H1 (cell line): Measurements from ENCODE around the gene RGL3. TPM values are rescaled to one million over a fixed set of nuclear protein-coding genes. Genes with fewer than 3 reads are reported as not detected.

Experiments
- CTCF ChIA-PET: fragments of 300-600 bp; sonication (Branson Sonifier 250); formaldehyde crosslinking; loops from one replicate; lab custom pipeline; 2021; ENCODE audit not compliant: partially characterized antibody; lab: Charles Lee
- POLR2A ChIA-PET: fragments of 300-600 bp; sonication (Branson Sonifier 250); formaldehyde crosslinking; loops from one replicate; lab custom pipeline; 2021; ENCODE audit warnings: inconsistent platforms; ENCODE audit not compliant: partially characterized antibody; lab: Charles Lee
- DNase-seq, 2 experiments: peaks; one replicate each; pipeline versions ENCODE4 v3.0.0 to v3.0.0-alpha.2; 2010 to 2022; ENCODE audit warnings: low spot score in 2 of 2, low read depth in 1 of 2, mixed read lengths in 1 of 2
- FAIRE-seq: peaks from 2 replicates; lab custom pipeline; 2011; peaks lifted over from hg19 to GRCh38; lab: Jason Lieb, UNC
- H2AFZ ChIP-seq: 2 replicates; pipeline ENCODE4 v1.8.1; 2012; ENCODE audit warnings: low read length, inconsistent platforms
- H2AK5ac ChIP-seq: 2 replicates; pipeline ENCODE4 v1.6.1; 2013; ENCODE audit warnings: low read depth, low read length
- H2BK120ac ChIP-seq: replicated peaks from 2 replicates; pipeline ENCODE3; 2013; ENCODE audit warnings: low read depth, low read length, inconsistent platforms
- H2BK12ac ChIP-seq: 2 replicates; pipeline ENCODE4 v1.6.1; 2013; ENCODE audit warnings: low read depth, low read length
- H2BK15ac ChIP-seq: 2 replicates; pipeline ENCODE4 v1.6.1; 2013; ENCODE audit warnings: low read length
- H2BK20ac ChIP-seq: 2 replicates; pipeline ENCODE4 v1.6.1; 2013; ENCODE audit warnings: low read length
- H2BK5ac ChIP-seq: 2 replicates; pipeline ENCODE4 v1.6.1; 2013; ENCODE audit warnings: low read depth, low read length
- H3K14ac ChIP-seq: 2 replicates; pipeline ENCODE4 v1.6.1; 2013; ENCODE audit warnings: inconsistent platforms; ENCODE audit not compliant: insufficient read length
- H3K18ac ChIP-seq: 2 replicates; pipeline ENCODE4 v1.6.1; 2013; ENCODE audit warnings: low read length; ENCODE audit errors: extremely low read depth
- H3K23ac ChIP-seq: 2 replicates; pipeline ENCODE4 v1.6.1; 2013; ENCODE audit warnings: inconsistent platforms; ENCODE audit not compliant: insufficient read length
- H3K23me2 ChIP-seq: 2 replicates; pipeline ENCODE4 v1.6.1; 2013; ENCODE audit warnings: low read depth, low read length
- H3K27ac ChIP-seq: 2 replicates; pipeline ENCODE4 v1.6.1; 2011; ENCODE audit warnings: low read depth, low read length, inconsistent platforms
- H3K27me3 ChIP-seq, 4 experiments: replicated peaks in 1 of 4; 1 replicate in 1 of 4; 2 replicates in 3 of 4; pipeline versions ENCODE4 v1.6.1 to v1.8.1; 2011 to 2013; ENCODE audit warnings: low read length in 3 of 4, mild to moderate bottlenecking in 3 of 4, inconsistent platforms in 2 of 4, mixed read lengths in 2 of 4, moderate library complexity in 1 of 4; ENCODE audit not compliant: control insufficient read depth in 3 of 4, insufficient read depth in 3 of 4; ENCODE audit errors: extremely low read depth in 1 of 4
- H3K36me3 ChIP-seq, 4 experiments: 2 replicates each; pipeline versions ENCODE4 v1.6.1 to v1.8.1; 2011 to 2013; ENCODE audit warnings: mild to moderate bottlenecking in 4 of 4, low read length in 3 of 4, moderate library complexity in 2 of 4, control low read depth in 1 of 4, inconsistent platforms in 1 of 4; ENCODE audit not compliant: insufficient read depth in 4 of 4, control insufficient read depth in 2 of 4
- H3K4ac ChIP-seq: replicated peaks from 2 replicates; pipeline ENCODE3; 2013; ENCODE audit warnings: low read length, low read depth, mixed read lengths, inconsistent platforms; ENCODE audit not compliant: insufficient read length
- H3K4me1 ChIP-seq, 4 experiments: replicated peaks in 1 of 4; 1 replicate in 1 of 4; 2 replicates in 3 of 4; pipeline versions ENCODE4 v1.6.1 to v1.8.1; 2011 to 2013; ENCODE audit warnings: low read length in 3 of 4, inconsistent platforms in 2 of 4, mixed read lengths in 1 of 4; ENCODE audit not compliant: insufficient read depth in 4 of 4, control insufficient read depth in 3 of 4
- H3K4me2 ChIP-seq, 2 experiments: 2 replicates each; pipeline versions ENCODE4 v1.6.1 to v1.8.1; 2011 to 2013; ENCODE audit warnings: low read depth in 2 of 2, low read length in 2 of 2, control low read depth in 1 of 2, inconsistent platforms in 1 of 2, mild to moderate bottlenecking in 1 of 2; ENCODE audit not compliant: insufficient read depth in 1 of 2
- H3K4me3 ChIP-seq, 4 experiments: fragments of 200-600, 300-600 bp in 1 of 4; sonication (generic), shearing (Covaris generic), sonication (Bioruptor Twin) in 1 of 4; 2 replicates each; pipeline versions ENCODE4 v1.5.1 to v1.8.1; 2011 to 2016; ENCODE audit warnings: low read length in 4 of 4, low read depth in 3 of 4, control low read depth in 2 of 4, inconsistent platforms in 2 of 4, mild to moderate bottlenecking in 2 of 4, mixed read lengths in 1 of 4, moderate library complexity in 1 of 4; ENCODE audit not compliant: insufficient read depth in 2 of 4; ENCODE audit errors: extremely low read depth in 1 of 4
- H3K56ac ChIP-seq: replicated peaks from 2 replicates; pipeline ENCODE3; 2013; ENCODE audit warnings: low read depth, mild to moderate bottlenecking, mixed read lengths, low read length, inconsistent platforms; ENCODE audit not compliant: insufficient read length
- H3K79me1 ChIP-seq: 2 replicates; pipeline ENCODE4 v1.6.1; 2013; ENCODE audit warnings: low read depth, low read length, control low read depth
- H3K79me2 ChIP-seq, 2 experiments: 2 replicates each; pipeline versions ENCODE4 v1.6.1 to v1.8.1; 2012 to 2013; ENCODE audit warnings: low read length in 2 of 2, mild to moderate bottlenecking in 2 of 2, inconsistent platforms in 1 of 2; ENCODE audit not compliant: insufficient read depth in 2 of 2, control insufficient read depth in 1 of 2
- H3K9ac ChIP-seq, 4 experiments: replicated peaks in 1 of 4; 1 replicate in 1 of 4; 2 replicates in 3 of 4; pipeline versions ENCODE4 v1.6.1 to v1.8.1; 2011 to 2013; ENCODE audit warnings: low read depth in 3 of 4, low read length in 3 of 4, control low read depth in 2 of 4, mild to moderate bottlenecking in 2 of 4, moderate library complexity in 2 of 4, inconsistent platforms in 1 of 4; ENCODE audit errors: extremely low read depth in 1 of 4
- H3K9me3 ChIP-seq, 2 experiments: 2 replicates each; pipeline versions ENCODE4 v1.6.1 to v1.8.1; 2012 to 2013; ENCODE audit warnings: mild to moderate bottlenecking in 2 of 2, moderate library complexity in 2 of 2, control low read depth in 1 of 2, inconsistent platforms in 1 of 2, low read depth in 1 of 2, low read length in 1 of 2, mixed read lengths in 1 of 2; ENCODE audit not compliant: insufficient read depth in 2 of 2
- H4K20me1 ChIP-seq, 2 experiments: replicated peaks in 1 of 2; 2 replicates each; pipeline versions ENCODE3 to v1.8.1; 2011 to 2013; ENCODE audit warnings: inconsistent platforms in 2 of 2, low read length in 2 of 2, mild to moderate bottlenecking in 1 of 2; ENCODE audit not compliant: insufficient read depth in 2 of 2, control insufficient read depth in 1 of 2
- H4K5ac ChIP-seq: 2 replicates; pipeline ENCODE4 v1.6.1; 2013; ENCODE audit warnings: low read length, low read depth, mixed read lengths, inconsistent platforms; ENCODE audit not compliant: insufficient read length
- H4K8ac ChIP-seq: 2 replicates; pipeline ENCODE4 v1.8.0; 2013; ENCODE audit warnings: mild to moderate bottlenecking, moderate library complexity, low read length, inconsistent platforms; ENCODE audit not compliant: insufficient read depth; ENCODE audit errors: extremely low read depth
- H4K91ac ChIP-seq: replicated peaks from 2 replicates; pipeline ENCODE3; 2013; ENCODE audit warnings: low read length, mixed read lengths, inconsistent platforms; ENCODE audit not compliant: insufficient read length
- CEBPB ChIP-seq: IDR thresholded peaks from 2 replicates; pipeline ENCODE4 v1.6.1; 2012; ENCODE audit warnings: low read depth, low read length
- EP300 ChIP-seq, 2 experiments: IDR thresholded peaks; 1 replicate in 1 of 2; 2 replicates in 1 of 2; pipeline ENCODE4 v1.6.1; 2011 to 2012; ENCODE audit warnings: low read depth in 2 of 2, low read length in 2 of 2, mild to moderate bottlenecking in 2 of 2, borderline replicate concordance in 1 of 2, inconsistent platforms in 1 of 2, moderate library complexity in 1 of 2
- EZH2 ChIP-seq: fragments of 200-600 bp; sonication (generic); IDR thresholded peaks from 2 replicates; pipeline ENCODE4 v1.7.1; 2012; ENCODE audit warnings: low read depth, mild to moderate bottlenecking, moderate library complexity, low read length, inconsistent platforms; ENCODE audit not compliant: severe bottlenecking
- HDAC6 ChIP-seq: IDR thresholded peaks from one replicate; pipeline ENCODE4 v1.7.1; 2012; ENCODE audit warnings: low read depth, mild to moderate bottlenecking, inconsistent platforms, low read length, moderate library complexity
- MAFK ChIP-seq: IDR thresholded peaks from 2 replicates; pipeline ENCODE4 v1.6.1; 2012; ENCODE audit warnings: low read depth, mild to moderate bottlenecking, improper control_type of control experiment, low read length
- RBBP5 ChIP-seq: IDR thresholded peaks from 2 replicates; pipeline ENCODE4 v1.7.1; 2012; ENCODE audit warnings: low read depth, mild to moderate bottlenecking, inconsistent platforms, low read length, moderate library complexity, borderline replicate concordance
- SP4 ChIP-seq: IDR thresholded peaks from 2 replicates; pipeline ENCODE4 v1.6.1; 2012; ENCODE audit warnings: low read length, inconsistent platforms
- SUZ12 ChIP-seq: fragments of 200-600 bp; sonication (generic); IDR thresholded peaks from 2 replicates; pipeline ENCODE4 v1.6.1; 2012; ENCODE audit warnings: mild to moderate bottlenecking, inconsistent platforms, low read length, moderate library complexity, mixed read lengths
- TAF7 ChIP-seq: optimal IDR thresholded peaks from 2 replicates; pipeline ENCODE3; 2011; ENCODE audit warnings: low read depth, mild to moderate bottlenecking, inconsistent platforms, low read length, moderate library complexity, borderline replicate concordance
- TCF12 ChIP-seq: IDR thresholded peaks from 2 replicates; pipeline ENCODE4 v1.6.1; 2011; ENCODE audit warnings: low read depth, mild to moderate bottlenecking, low read length
- YY1 ChIP-seq: IDR thresholded peaks from 2 replicates; pipeline ENCODE4 v1.6.1; 2011; ENCODE audit warnings: low read depth, mild to moderate bottlenecking, low read length
- WGBS, 2 experiments: shearing (Covaris generic) in 1 of 2; methylation state at CpG; one replicate each; pipeline versions ENCODE4 v1.1.6 to v1.1.7; 2013 to 2015; ENCODE audit warnings: low lambda C conversion rate in 2 of 2, mixed read lengths in 2 of 2, inconsistent platforms in 1 of 2, low coverage in 1 of 2, missing lambda C conversion rate in 1 of 2; ENCODE audit not compliant: insufficient replicate concordance in 2 of 2, insufficient coverage in 1 of 2, insufficient read length in 1 of 2; ENCODE audit errors: extremely low coverage in 1 of 2, missing lambda C conversion rate in 1 of 2; 5-methylcytosine and 5-hydroxymethylcytosine counted together
- polyA plus RNA-seq, 7 experiments: library from polyadenylated mRNA; depleted of rRNA in 3 of 7; stranded (reverse) in 5 of 7; unstranded in 2 of 7; fragments of >200 nt in 5 of 7; fragments of 200-250 nt in 2 of 7; gene quantifications; 1 replicate in 5 of 7; 2 replicates in 1 of 7; 4 replicates in 1 of 7; pipeline versions ENCODE4 v1.2.1 to v1.2.3, GENCODE V29; 2011 to 2013; ENCODE audit warnings: missing spikeins in 2 of 7, mixed read lengths in 2 of 7
- total RNA-seq: library from RNA; stranded (reverse); fragmentation: NEBNext Ultra II Directional; extraction: Animal tissue kit (Norgen Biotek cat#: 25700); gene quantifications from 2 replicates; pipeline ENCODE4 v1.2.1, GENCODE V29; 2021

The RGL3 gene
- total and polyA plus RNA-seq, 2 of the 8 experiments (the other 6 are each of a cell fraction or from before 2014, with no cell fraction given): 36.9 to 40.9 TPM

DNA sequence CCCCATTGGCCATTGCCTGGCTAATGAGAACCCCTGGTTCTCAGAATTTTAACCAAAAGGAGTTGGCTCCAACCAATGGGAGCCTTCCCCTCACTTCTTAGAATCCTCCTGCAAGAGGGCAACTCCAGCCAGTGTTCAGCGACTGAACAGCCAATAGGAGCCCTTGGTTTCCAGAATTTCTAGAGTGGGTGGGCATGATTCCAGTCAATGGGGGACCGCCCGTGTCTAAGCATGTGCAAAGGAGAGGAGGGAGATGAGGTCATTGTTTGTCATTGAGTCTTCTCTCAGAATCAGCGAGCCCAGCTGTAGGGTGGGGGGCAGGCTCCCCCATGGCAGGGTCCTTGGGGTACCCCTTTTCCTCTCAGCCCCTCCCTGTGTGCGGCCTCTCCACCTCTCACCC is 54.2 kb downstream of the RGL3 start:
- Histone ChIP-seq H4K20me1 (peaks cover 0 to 3% of the 10 kb centered on the region in 2 experiments), H2AFZ (no peak overlapping the region), H3K27ac (no peak overlapping the region), H2BK15ac (no peak overlapping the region), H2BK120ac (no peak overlapping the region), H3K9me3 (no peaks in the 10 kb centered on the region), H4K5ac (no peak overlapping the region), H3K36me3 (peaks cover 0 to 3% (median 0%) of the 10 kb centered on the region in 4 experiments; a peak in 1 of 8 replicates), H2AK5ac (no peak overlapping the region), H4K91ac (no peak overlapping the region), H3K18ac (no peak overlapping the region), H3K23me2 (peaks cover 10% of the 10 kb centered on the region; the same call in 1 of the 2 replicates), H2BK20ac (no peak overlapping the region), H3K14ac (no peak overlapping the region), H4K8ac (no peak overlapping the region), H2BK5ac (no peak overlapping the region), H3K4me3 (no peak overlapping the region)
- FAIRE-seq: no peak
- POLR2A ChIA-PET: interaction anchor here (0.6 to 2.5 kb wide), 3 partner anchors 9 to 42 kb away, joined by 3 to 12 read pairs (median 3); partner anchors contain the start of gene SWSAP1
- no peak for TF ChIP-seq RBBP5
- TF ChIP-seq SUZ12: no peak
- TF ChIP-seq HDAC6: no peak
- no peak for TF ChIP-seq EP300 (IDR thresholded peaks at IDR 0.05; ENCODE audit: borderline replicate concordance in 1 of 2, low read depth in 2 of 2, low read length in 2 of 2)
- TF ChIP-seq TCF12: no peak
- TF ChIP-seq CEBPB: no peak
- TF ChIP-seq MAFK: no peak
- TF ChIP-seq SP4: no peak
- no peak for TF ChIP-seq TAF7
- no peak for TF ChIP-seq YY1
- TF ChIP-seq EZH2: no peak
- TF ChIP-seq, all 59 proteins: peak for 0
- no peak overlapping the region for H3K56ac ChIP-seq
- no peak overlapping the region for H3K9ac ChIP-seq
- no peaks in the 10 kb centered on the region for H3K79me1 ChIP-seq
- 88% methylated on average over 5 of the region's 5 CpGs; no CpG with 5 or more reads in 1 of the 2 experiments for WGBS, 2 experiments
- H3K4me1 ChIP-seq: peaks cover 0 to 7% (median 5%) of the 10 kb centered on the region in 4 experiments
- no peak overlapping the region for H2BK12ac ChIP-seq
- no peak overlapping the region for H3K4ac ChIP-seq
- no peak overlapping the region for H3K4me2 ChIP-seq
- CTCF ChIA-PET: interaction anchor here (7.0 kb wide), 1 partner anchor 17 kb away, joined by 49 read pairs; the partner anchor contains the start of gene EPOR
- no peaks in the 10 kb centered on the region for H3K79me2 ChIP-seq
- H3K23ac ChIP-seq: no peak overlapping the region
- no peak for DNase-seq
- H3K27me3 ChIP-seq: peaks cover 0 to 4% (median 2%) of the 10 kb centered on the region in 4 experiments; a peak in 3 of 7 replicates
